ENCODE measurements around the gene MBNL2. TPM values are rescaled to one million over a fixed set of nuclear protein-coding genes. Genes with fewer than 3 reads are reported as not detected.

Gene MBNL2
- total and polyA plus RNA-seq, 2 experiments from 2014 or later: 0.55 to 3.2 TPM

DNA sequence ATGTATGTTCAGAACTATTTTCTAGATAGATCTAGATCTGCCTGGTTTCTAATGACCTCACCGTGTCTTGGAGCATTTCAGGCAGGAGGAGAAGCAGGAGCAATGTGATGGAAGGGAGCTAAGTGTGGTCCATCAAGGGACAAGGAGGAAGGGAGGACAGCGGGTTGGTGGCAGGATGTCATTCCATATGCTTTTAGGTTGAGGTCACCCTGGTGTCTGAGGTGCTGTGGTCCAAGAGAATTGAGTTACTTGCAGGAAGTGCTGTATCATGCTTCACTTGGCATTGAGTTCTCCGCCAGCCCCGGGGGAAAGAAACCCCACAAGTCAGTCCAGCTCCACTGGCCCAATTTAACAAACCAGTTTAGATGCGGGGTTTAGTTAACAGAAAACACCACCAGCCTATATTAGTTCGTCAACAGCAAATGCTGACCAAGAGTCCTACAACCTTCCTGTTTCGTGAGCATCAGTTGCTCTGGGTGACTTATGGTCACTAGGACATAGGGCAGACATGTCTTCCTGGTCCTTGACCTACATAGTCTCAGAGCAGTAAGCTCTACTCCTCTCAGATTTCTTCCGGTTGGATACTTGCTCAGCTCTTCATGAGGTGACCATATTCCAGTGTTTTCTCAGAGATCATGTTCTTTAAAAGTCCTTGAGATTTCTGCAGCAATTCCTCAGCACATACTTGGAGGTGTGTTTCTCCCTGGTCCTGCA is 79.4 kb downstream of the MBNL2 start (continued):
- TF ChIP-seq ZNF462 (CRISPR knock-in tag; IDR thresholded peaks at IDR 0.05) (no peak), POLR2AphosphoS5 (IDR thresholded peaks at IDR 0.05; ENCODE audit: low read depth) (no peak), CREB1 (CRISPR knock-in tag; IDR thresholded peaks at IDR 0.05; ENCODE audit: low read depth) (no peak), JUNB (IDR thresholded peaks at IDR 0.05; ENCODE audit: unreplicated experiment) (no peak), NANOG (IDR thresholded peaks at IDR 0.05; ENCODE audit: borderline replicate concordance) (no peak), EZH2phosphoT487 (IDR thresholded peaks at IDR 0.05; ENCODE audit: unreplicated experiment) (no peak)
- TF ChIP-seq, protein P1, sequence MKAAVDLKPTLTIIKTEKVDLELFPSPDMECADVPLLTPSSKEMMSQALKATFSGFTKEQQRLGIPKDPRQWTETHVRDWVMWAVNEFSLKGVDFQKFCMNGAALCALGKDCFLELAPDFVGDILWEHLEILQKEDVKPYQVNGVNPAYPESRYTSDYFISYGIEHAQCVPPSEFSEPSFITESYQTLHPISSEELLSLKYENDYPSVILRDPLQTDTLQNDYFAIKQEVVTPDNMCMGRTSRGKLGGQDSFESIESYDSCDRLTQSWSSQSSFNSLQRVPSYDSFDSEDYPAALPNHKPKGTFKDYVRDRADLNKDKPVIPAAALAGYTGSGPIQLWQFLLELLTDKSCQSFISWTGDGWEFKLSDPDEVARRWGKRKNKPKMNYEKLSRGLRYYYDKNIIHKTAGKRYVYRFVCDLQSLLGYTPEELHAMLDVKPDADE (IDR thresholded peaks at IDR 0.05): no peak

GRCh38 chr13:97302611-97303010 is 80.5 kb downstream of the MBNL2 start:
- Mint-ChIP-seq H3K9me3 (no peaks in the 10 kb centered on the region), H3K36me3 (ENCODE audit: low read depth) (no peaks in the 10 kb centered on the region), H3K27me3 (ENCODE audit: insufficient read depth, low read depth, poor library complexity) (no peaks in the 10 kb centered on the region), H3K4me1 (peaks cover under 1% of the 10 kb centered on the region; the same call in 2 of the 3 replicates), H3K27ac (no peak overlapping the region), H3K4me3 (no peak overlapping the region)
- H3K4me1 ChIP-seq (ENCODE audit: insufficient read depth): no peaks in the 10 kb centered on the region
- H3K36me3 ChIP-seq (ENCODE audit: insufficient read depth): no peaks in the 10 kb centered on the region
- no peak overlapping the region for H3K27ac ChIP-seq (ENCODE audit: low read depth)
- no peak for DNase-seq (ENCODE audit: low spot score)
- ATAC-seq: no peak
- H3K79me2 ChIP-seq (replicated peaks; ENCODE audit: insufficient read depth): no peaks in the 10 kb centered on the region
- H2AFZ ChIP-seq: no peak overlapping the region
- H3K9me2 ChIP-seq (ENCODE audit: insufficient read depth): 0 out of 2 replicates have a peak, but pooled peaks cover 4% of the 10 kb centered on the region
- H3K27me3 ChIP-seq (ENCODE audit: insufficient read depth): no peaks in the 10 kb centered on the region
- H3K4me3 ChIP-seq: no peak overlapping the region
- no peak overlapping the region for H3K4me2 ChIP-seq
- H4K20me1 ChIP-seq (replicated peaks; ENCODE audit: insufficient read depth): no peaks in the 10 kb centered on the region
- H3F3A ChIP-seq (replicated peaks; ENCODE audit: low read depth): no peaks in the 10 kb centered on the region
- TF ChIP-seq EZH2 (IDR thresholded peaks at IDR 0.05; ENCODE audit: low read depth, unreplicated experiment) (no peak), POLR2AphosphoS5 (IDR thresholded peaks at IDR 0.05; ENCODE audit: low read depth) (no peak), NANOG (IDR thresholded peaks at IDR 0.05; ENCODE audit: borderline replicate concordance) (no peak), ZNF462 (CRISPR knock-in tag; IDR thresholded peaks at IDR 0.05) (no peak)
